ENCODE data around the gene ZFAND6.
"Not testable (repeated sequence)": the region's sequence is repeated elsewhere in the genome, so short reads cannot be mapped to it uniquely, and the experiment has no call there.

ZFAND6 gene

GRCh38 chr15:80034629-80035028, 24.8 kb upstream of the ZFAND6 start:
- H3K36me3 Mint-ChIP-seq: peaks cover 1% of the 10 kb centered on the region
- H3K4me3 Mint-ChIP-seq: no peak overlapping the region
- no peak overlapping the region for H3K27ac Mint-ChIP-seq
- H3K4me1 Mint-ChIP-seq: peaks cover 16% of the 10 kb centered on the region
- H3K27me3 Mint-ChIP-seq: no peaks in the 10 kb centered on the region
- H3K9me3 Mint-ChIP-seq: no peaks in the 10 kb centered on the region

GRCh38 chr15:80036071-80036470, 23.4 kb upstream of the ZFAND6 start:
- Mint-ChIP-seq H3K4me1 (peaks cover 16% of the 10 kb centered on the region), H3K27ac (no peak overlapping the region), H3K4me3 (no peak overlapping the region), H3K9me3 (no peaks in the 10 kb centered on the region), H3K27me3 (no peaks in the 10 kb centered on the region), H3K36me3 (peaks cover 1% of the 10 kb centered on the region)

GRCh38 chr15:80041494-80042253, 17.8 kb upstream of the ZFAND6 start:
- no peak overlapping the region for H3K4me3 Mint-ChIP-seq
- H3K27me3 Mint-ChIP-seq: no peaks in the 10 kb centered on the region
- H3K9me3 Mint-ChIP-seq: no peaks in the 10 kb centered on the region
- H3K36me3 Mint-ChIP-seq: peaks cover 1% of the 10 kb centered on the region
- H3K27ac Mint-ChIP-seq: no peak overlapping the region
- H3K4me1 Mint-ChIP-seq: no peaks in the 10 kb centered on the region

- Mint-ChIP-seq H3K4me1 (no peaks in the 10 kb centered on the region), H3K27ac (no peak overlapping the region), H3K4me3 (no peak overlapping the region), H3K27me3 (no peaks in the 10 kb centered on the region), H3K36me3 (peaks cover 1% of the 10 kb centered on the region), H3K9me3 (no peaks in the 10 kb centered on the region)
Measured at GRCh38 chr15:80042568-80042967, 16.9 kb upstream of the ZFAND6 start.

- H3K36me3 Mint-ChIP-seq, H3K4me3 Mint-ChIP-seq, H3K27me3 Mint-ChIP-seq, H3K27ac Mint-ChIP-seq, H3K4me1 Mint-ChIP-seq, H3K9me3 Mint-ChIP-seq: not testable (repeated sequence)
Measured at GRCh38 chr15:80045219-80045618, 14.3 kb upstream of the ZFAND6 start.

GRCh38 chr15:80049046-80049445, 10.4 kb upstream of the ZFAND6 start:
- Mint-ChIP-seq H3K27me3 (no peaks in the 10 kb centered on the region), H3K4me1 (no peaks in the 10 kb centered on the region), H3K27ac (no peak overlapping the region), H3K9me3 (no peaks in the 10 kb centered on the region), H3K4me3 (no peak overlapping the region), H3K36me3 (no peaks in the 10 kb centered on the region)

- no peaks in the 10 kb centered on the region for H3K36me3 Mint-ChIP-seq
- H3K9me3 Mint-ChIP-seq: no peaks in the 10 kb centered on the region
- no peaks in the 10 kb centered on the region for H3K4me1 Mint-ChIP-seq
- no peaks in the 10 kb centered on the region for H3K27me3 Mint-ChIP-seq
- no peak overlapping the region for H3K4me3 Mint-ChIP-seq
- H3K27ac Mint-ChIP-seq: no peak overlapping the region
Measured at GRCh38 chr15:80052597-80053304, 6.7 kb upstream of the ZFAND6 start.

- H3K4me1 Mint-ChIP-seq: peaks cover 6% of the 10 kb centered on the region
- no peaks in the 10 kb centered on the region for H3K9me3 Mint-ChIP-seq
- no peaks in the 10 kb centered on the region for H3K36me3 Mint-ChIP-seq
- H3K27me3 Mint-ChIP-seq: no peaks in the 10 kb centered on the region
- no peak overlapping the region for H3K27ac Mint-ChIP-seq
- H3K4me3 Mint-ChIP-seq: no peak overlapping the region
Measured at GRCh38 chr15:80055933-80056332, 3.5 kb upstream of the ZFAND6 start.

GRCh38 chr15:80058044-80058443, 1.4 kb upstream of the ZFAND6 start:
- H3K27ac Mint-ChIP-seq: no peak overlapping the region
- H3K4me3 Mint-ChIP-seq: peak overlapping the region; percentile 71
- H3K36me3 Mint-ChIP-seq: no peaks in the 10 kb centered on the region
- no peaks in the 10 kb centered on the region for H3K9me3 Mint-ChIP-seq
- no peaks in the 10 kb centered on the region for H3K27me3 Mint-ChIP-seq
- H3K4me1 Mint-ChIP-seq: peaks cover 28% of the 10 kb centered on the region

- peak overlapping the region; percentile 93 for H3K4me3 Mint-ChIP-seq
- H3K36me3 Mint-ChIP-seq: no peaks in the 10 kb centered on the region
- H3K27me3 Mint-ChIP-seq: no peaks in the 10 kb centered on the region
- peak overlapping the region; percentile 92 for H3K27ac Mint-ChIP-seq
- H3K9me3 Mint-ChIP-seq: no peaks in the 10 kb centered on the region
- H3K4me1 Mint-ChIP-seq: peaks cover 34% of the 10 kb centered on the region
Measured at GRCh38 chr15:80059786-80060355, 395 bp downstream of the ZFAND6 start.

- H3K9me3 Mint-ChIP-seq: no peaks in the 10 kb centered on the region
- H3K27ac Mint-ChIP-seq: peak overlapping the region; percentile 91
- peaks cover 40% of the 10 kb centered on the region for H3K4me1 Mint-ChIP-seq
- no peaks in the 10 kb centered on the region for H3K36me3 Mint-ChIP-seq
- H3K4me3 Mint-ChIP-seq: peak overlapping the region; percentile 91
- H3K27me3 Mint-ChIP-seq: no peaks in the 10 kb centered on the region
Measured at GRCh38 chr15:80060356-80061006, 1.0 kb downstream of the ZFAND6 start.

- H3K4me3 Mint-ChIP-seq: peak overlapping the region; percentile 91
- peak overlapping the region; percentile 80 for H3K27ac Mint-ChIP-seq
- no peaks in the 10 kb centered on the region for H3K36me3 Mint-ChIP-seq
- no peaks in the 10 kb centered on the region for H3K9me3 Mint-ChIP-seq
- peaks cover 40% of the 10 kb centered on the region for H3K4me1 Mint-ChIP-seq
- no peaks in the 10 kb centered on the region for H3K27me3 Mint-ChIP-seq
Measured at GRCh38 chr15:80061582-80061981, 2.1 kb downstream of the ZFAND6 start.

GRCh38 chr15:80066912-80067311, 7.4 kb downstream of the ZFAND6 start:
- Mint-ChIP-seq H3K9me3 (no peaks in the 10 kb centered on the region), H3K4me3 (no peak overlapping the region), H3K36me3 (no peaks in the 10 kb centered on the region), H3K4me1 (peaks cover 59% of the 10 kb centered on the region), H3K27ac (no peak overlapping the region), H3K27me3 (no peaks in the 10 kb centered on the region)

GRCh38 chr15:80068578-80068977, 9.1 kb downstream of the ZFAND6 start:
- H3K36me3 Mint-ChIP-seq: no peaks in the 10 kb centered on the region
- H3K9me3 Mint-ChIP-seq: no peaks in the 10 kb centered on the region
- peaks cover 63% of the 10 kb centered on the region for H3K4me1 Mint-ChIP-seq
- H3K27me3 Mint-ChIP-seq: no peaks in the 10 kb centered on the region
- no peak overlapping the region for H3K4me3 Mint-ChIP-seq
- no peak overlapping the region for H3K27ac Mint-ChIP-seq

- no peaks in the 10 kb centered on the region for H3K9me3 Mint-ChIP-seq
- peaks cover 72% of the 10 kb centered on the region for H3K4me1 Mint-ChIP-seq
- H3K4me3 Mint-ChIP-seq: peak overlapping the region; percentile 47
- H3K36me3 Mint-ChIP-seq: peaks cover 1% of the 10 kb centered on the region
- H3K27ac Mint-ChIP-seq: peak overlapping the region; percentile 72
- H3K27me3 Mint-ChIP-seq: no peaks in the 10 kb centered on the region
Measured at GRCh38 chr15:80070840-80071239, 11.4 kb downstream of the ZFAND6 start.

GRCh38 chr15:80071652-80072051, 12.2 kb downstream of the ZFAND6 start:
- H3K4me3 Mint-ChIP-seq: no peak overlapping the region
- H3K27me3 Mint-ChIP-seq: no peaks in the 10 kb centered on the region
- H3K4me1 Mint-ChIP-seq: peaks cover 80% of the 10 kb centered on the region
- H3K36me3 Mint-ChIP-seq: peaks cover 2% of the 10 kb centered on the region
- no peak overlapping the region for H3K27ac Mint-ChIP-seq
- H3K9me3 Mint-ChIP-seq: no peaks in the 10 kb centered on the region
